Fibroblast of mammary gland (primary cell): ENCODE data around the gene RPS10.

Experiments used
- DNase-seq: peaks from one replicate; pipeline ENCODE4 v3.0.0-alpha.2; 2010; ENCODE audit warnings: low read depth
- H3K4me3 ChIP-seq: 2 replicates; pipeline ENCODE4 v1.5.1; 2011; ENCODE audit warnings: low read depth, mild to moderate bottlenecking, low read length, moderate library complexity; ENCODE audit not compliant: control insufficient read depth
- CTCF ChIP-seq: conservative IDR thresholded peaks from 2 replicates; pipeline ENCODE4 v1.5.1; 2011; ENCODE audit warnings: low read depth, low read length, inconsistent platforms; ENCODE audit not compliant: control insufficient read depth, insufficient read depth

The RPS10 gene

GRCh38 chr6:34438705-34439104 lies 12.8 kb upstream of the RPS10 start:
- TF ChIP-seq CTCF = no peak
- no peak overlapping the region for H3K4me3 ChIP-seq
- DNase-seq = no peak

GRCh38 chr6:34437644-34437970 lies 11.7 kb upstream of the RPS10 start:
- no peak for DNase-seq
- H3K4me3 ChIP-seq = no peak overlapping the region
- TF ChIP-seq CTCF = no peak

- no peak overlapping the region for H3K4me3 ChIP-seq
- DNase-seq = no peak
- no peak for TF ChIP-seq CTCF
These were observed 11.2 kb upstream of the RPS10 start for GRCh38 chr6:34436803-34437643.

- no peak for TF ChIP-seq CTCF
- no peak overlapping the region for H3K4me3 ChIP-seq
- DNase-seq = no peak
These were observed 10.0 kb upstream of the RPS10 start for GRCh38 chr6:34435916-34436315.

- peak overlapping the region; percentile 100 for H3K4me3 ChIP-seq
- TF ChIP-seq CTCF = no peak
- DNase-seq = no peak
These were observed 754 bp downstream of the RPS10 start for GRCh38 chr6:34425132-34425497.

- TF ChIP-seq CTCF = no peak
- peak overlapping the region; percentile 100 for H3K4me3 ChIP-seq
- no peak for DNase-seq
These were observed 1.4 kb downstream of the RPS10 start for GRCh38 chr6:34424200-34425131.
